ENCODE results near the gene NFKB1.
"Not testable (repeated sequence)": the region's sequence is repeated elsewhere in the genome, so short reads cannot be mapped to it uniquely, and the experiment has no call there.

NFKB1 gene

DNA sequence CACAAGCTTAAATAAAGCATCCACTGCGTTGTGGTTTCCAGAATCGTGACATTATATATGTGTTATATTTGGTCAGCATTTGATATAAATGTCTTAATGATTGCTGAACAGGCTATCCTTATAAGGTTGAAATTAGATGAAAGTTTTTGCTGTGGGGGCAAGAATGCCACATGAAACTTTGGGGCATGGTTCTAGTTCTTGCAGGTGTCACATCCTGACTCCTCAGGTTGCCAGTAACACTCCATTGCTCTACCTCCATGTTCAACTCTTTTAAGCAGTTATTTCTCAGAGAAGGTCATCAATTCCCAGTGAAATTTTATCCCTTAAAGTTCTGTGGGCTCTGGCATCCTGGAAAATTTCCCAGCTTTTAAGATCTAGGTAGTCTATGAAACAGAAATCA, 33.7 kb downstream of the NFKB1 start:
- DNase-seq: no peak

GRCh38 chr4:102535398-102536082, 34.4 kb downstream of the NFKB1 start:
- DNase-seq: no peak

DNA sequence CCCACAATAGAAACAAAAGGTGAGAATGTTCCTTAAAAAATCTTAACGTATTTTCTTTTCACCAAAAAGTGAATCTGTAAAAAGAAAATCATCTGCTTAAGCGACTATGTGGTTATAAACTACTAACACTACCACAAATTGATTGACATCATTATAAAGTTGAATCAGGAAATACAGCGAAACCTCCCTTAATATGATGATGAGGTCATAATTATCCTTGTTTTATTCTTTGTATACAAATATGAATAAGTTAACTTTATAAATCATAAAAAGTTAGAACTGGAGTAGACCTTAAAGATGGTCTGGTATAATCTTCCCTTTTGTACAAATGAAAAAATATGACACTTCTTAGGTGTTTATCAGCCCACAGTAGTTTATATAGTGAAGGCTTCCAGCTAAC, 35.6 kb downstream of the NFKB1 start:
- DNase-seq: no peak

GRCh38 chr4:102537269-102537668, 36.1 kb downstream of the NFKB1 start:
- no peak for DNase-seq

GRCh38 chr4:102541697-102542096, 40.5 kb downstream of the NFKB1 start:
- DNase-seq: no peak

- no peak for DNase-seq
These were observed 42.1 kb downstream of the NFKB1 start for GRCh38 chr4:102543030-102543928.

- no peak for DNase-seq
These were observed 45.5 kb downstream of the NFKB1 start for GRCh38 chr4:102546635-102547034.

DNA sequence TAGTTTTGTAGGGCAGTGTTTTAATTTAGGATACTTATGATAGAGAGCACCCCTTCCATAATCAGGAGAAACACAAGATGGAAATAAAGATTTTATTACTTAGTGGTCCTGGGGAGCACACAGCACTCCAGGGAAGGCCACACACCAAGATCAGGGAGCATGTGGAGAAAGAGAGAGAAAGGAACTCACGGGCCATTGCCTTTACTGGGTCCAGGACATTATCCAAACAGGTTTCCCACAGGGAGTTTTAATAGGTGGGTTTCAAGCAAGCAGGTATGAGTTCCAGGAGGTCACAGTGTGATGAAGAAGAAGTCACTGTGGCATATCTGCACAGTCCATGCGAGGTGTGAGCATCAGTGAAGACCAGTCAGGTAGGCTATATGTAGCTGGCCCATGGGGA, 46.8 kb downstream of the NFKB1 start:
- no peak for DNase-seq

DNA sequence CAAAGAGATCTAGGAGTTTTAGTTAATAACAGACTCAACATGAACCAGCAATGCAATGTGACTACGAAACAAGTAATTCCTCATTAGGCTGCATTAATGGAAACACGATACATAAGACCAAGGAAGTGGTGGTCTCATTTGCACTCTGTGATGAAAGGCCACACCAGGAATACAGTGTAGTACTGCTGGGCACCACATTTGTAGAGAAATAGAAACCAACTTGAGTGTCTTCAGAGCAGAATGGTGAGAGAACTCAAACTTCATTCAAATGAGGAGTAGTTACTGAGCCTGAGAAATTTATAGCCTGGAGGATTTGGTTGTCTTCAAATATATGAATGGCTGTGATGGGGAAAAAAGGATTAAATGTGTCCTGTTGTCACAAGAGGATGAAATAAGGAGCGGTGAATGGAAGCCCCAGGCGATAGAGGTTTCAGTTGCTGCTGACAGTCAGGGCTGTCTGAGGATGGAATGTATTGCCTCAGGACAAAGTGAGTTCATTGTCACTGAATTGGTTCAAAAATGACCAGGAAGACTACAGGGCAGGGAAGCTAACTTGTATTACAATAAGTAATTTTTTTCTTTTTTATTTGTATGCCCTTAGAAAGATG, 50.9 kb downstream of the NFKB1 start:
- no peak for DNase-seq

DNA sequence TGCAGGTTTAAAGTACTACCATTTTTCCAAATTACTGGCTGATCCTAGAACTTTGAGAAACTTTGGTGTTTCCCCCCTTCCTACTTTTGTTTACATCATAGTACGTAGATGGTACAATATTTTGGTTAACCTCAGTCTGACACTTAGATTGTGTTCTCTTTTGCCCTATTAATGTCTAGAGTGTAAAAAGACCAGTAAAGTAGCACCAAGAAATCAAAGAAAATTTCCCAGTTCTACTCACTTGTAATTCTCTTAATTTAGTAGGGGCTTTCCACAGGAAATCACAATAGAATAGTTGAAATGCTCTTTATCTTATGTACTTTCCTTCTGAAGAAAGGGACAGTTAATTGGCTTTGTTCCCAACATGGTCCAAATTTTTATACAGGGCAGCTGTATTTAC, 51.6 kb downstream of the NFKB1 start:
- DNase-seq: no peak

DNA sequence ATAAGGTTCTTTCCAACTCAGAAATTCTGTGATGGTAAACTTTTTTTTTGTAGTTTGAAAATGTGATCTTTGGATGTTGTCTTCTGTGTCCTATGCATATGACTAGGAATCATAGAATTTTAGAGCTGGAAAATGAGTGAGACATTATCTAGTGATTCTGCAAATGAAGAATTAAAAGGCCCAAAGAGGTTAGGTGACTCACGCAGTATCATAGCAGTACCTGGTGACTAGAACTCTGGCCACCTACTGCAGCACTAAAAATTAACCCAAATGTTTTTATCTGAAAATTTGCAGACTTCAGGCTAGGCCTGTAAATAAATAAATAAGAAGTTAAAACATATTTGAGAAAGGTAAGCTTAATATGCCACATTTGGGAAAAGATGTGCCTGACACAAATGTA, 52.8 kb downstream of the NFKB1 start:
- no peak for DNase-seq

GRCh38 chr4:102554482-102554881, 53.3 kb downstream of the NFKB1 start:
- DNase-seq: no peak

DNA sequence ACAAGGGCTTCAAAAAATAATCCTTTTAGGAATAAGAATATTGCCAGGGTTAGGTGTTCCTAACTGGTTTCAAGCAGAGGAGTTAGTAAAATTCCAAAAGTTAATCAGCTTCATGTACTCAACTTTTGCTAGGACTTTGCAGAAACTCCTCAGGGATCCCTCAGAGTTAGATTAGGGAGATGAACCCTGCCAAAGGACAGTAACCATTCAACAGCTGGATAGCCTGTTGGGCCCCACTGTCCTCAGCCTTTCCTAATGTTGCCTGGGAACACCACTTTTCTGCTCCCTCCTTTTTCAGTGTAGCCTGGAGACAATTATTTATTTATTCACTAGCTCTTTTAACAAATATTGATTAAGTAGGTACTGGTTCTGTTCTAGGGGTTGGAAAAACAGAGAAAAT, 53.8 kb downstream of the NFKB1 start:
- DNase-seq: no peak

DNA sequence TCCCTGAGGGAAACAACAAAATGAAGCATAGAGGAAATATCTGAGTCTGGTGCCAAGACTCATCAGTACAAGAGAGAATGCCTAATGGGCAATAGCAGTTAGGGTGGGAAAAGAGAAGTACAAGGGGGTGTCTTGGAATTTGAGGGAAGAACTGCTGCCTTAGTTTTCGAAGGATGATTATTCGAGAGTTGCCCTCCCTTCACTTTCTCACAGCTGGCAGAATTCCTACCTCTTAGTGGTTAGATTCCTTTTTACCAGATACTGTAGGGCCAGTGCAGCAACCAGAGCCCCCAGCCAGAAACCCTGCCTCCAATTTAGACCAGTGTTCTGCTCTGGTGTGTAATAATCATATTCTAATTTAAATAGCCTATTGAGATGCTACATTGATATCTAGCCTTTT, 56.5 kb downstream of the NFKB1 start:
- no peak for DNase-seq

- no peak for DNase-seq
These were observed 59.0 kb downstream of the NFKB1 start for GRCh38 chr4:102560115-102560514.

DNA sequence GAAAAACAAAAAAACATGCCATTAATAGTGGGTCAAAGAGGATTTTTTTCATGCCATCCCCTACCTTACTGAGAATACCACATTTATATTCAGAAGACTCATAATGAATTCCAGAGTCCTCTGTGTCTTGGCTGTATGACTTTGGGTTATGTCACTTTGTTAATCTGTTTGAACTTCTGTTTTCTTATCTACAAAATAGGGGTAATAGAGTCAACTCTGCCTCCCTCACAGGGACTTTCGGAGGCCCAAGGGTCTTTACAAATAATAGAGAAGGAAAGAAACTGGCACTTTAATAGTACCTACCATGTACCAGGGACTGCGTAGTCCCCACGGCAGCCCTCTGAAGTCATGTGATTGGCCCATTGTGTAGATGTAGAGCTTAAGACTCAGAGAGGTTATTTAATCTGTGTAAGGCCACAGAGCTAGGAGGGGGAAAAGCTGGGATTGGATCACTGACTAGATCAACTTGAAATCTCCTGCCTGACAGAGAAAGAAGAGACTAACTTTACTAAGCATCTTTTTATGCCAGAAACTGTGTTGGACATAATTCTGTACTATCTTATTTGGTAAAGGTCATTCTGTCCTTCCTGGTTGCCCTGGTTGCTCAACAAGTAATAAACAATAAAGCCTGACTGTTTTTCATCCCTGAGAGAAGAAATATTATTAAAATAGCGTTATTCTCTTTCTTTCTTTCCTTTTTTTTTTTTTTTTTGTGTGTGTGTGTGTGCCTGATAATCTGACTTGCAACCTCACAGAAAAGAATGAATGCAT, 59.6 kb downstream of the NFKB1 start:
- no peak for DNase-seq

DNA sequence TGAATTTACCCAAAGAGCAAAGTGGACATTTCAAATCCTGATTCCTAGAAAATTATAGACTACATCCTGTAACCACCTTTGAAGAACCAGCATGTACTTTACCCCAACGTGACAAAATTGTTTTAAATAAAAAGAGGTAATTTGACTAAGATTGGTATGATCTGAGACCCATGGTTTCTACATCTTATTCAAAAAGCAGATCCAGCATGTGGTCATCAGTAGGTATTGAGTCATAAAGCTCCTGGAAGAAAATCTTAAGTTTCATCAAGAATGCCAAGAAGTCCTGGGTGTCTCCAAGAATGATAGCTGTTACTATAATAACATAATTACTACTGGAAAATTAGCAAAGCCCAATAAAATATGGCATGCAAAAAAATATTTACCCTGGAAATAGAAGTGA, 61.8 kb downstream of the NFKB1 start:
- no peak for DNase-seq

DNA sequence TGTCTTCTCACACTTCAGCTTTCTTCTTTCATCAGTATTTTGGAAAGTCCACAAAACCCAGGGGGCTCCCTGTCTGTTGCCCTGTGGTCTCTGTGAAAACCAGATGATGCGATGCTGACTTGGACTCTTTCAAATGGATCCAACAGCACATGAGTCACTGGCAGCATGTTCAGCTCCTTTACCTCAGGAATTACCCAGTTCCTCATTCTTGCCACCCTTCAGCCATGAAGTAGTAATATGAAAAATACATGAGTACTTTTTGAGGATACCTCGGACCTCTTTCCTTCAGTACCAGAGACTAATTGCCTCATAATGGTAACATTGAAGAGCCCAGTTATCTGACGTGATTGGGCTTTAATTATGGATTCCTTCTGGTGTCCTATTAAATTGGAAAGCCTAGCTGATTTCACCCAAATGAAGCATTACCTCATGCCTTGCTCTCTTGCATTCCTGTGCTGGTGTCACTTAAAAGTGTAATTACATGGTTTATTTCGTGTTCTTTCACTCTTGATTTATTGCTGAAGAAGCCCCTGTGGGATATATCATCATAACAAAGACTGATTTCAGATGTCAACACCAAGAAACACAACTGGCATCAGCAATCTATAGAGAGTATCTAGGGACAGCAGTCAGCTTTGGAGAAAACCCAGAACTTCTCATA, 63.4 kb downstream of the NFKB1 start:
- DNase-seq: no peak

DNA sequence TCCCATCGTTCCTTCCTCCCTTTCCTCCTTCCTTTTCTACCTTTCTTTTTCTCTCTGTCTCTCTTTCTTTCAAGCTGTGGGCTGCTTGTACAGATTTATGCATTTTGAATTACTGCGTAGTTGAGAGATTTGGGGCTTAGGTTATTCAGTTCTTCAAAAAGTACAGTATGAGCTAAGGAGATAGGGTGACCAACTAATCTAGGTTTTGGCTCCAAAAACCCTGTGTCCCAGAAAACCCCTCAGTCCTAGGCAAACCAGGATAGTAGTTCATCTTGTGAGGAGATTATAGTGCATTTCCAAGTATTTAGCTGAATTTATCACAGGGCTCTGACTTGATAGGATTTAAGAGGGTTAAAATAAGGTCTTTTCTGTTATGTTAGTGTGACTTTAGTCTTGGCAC, 64.5 kb downstream of the NFKB1 start:
- DNase-seq: no peak

GRCh38 chr4:102566426-102566825, 65.3 kb downstream of the NFKB1 start:
- no peak for DNase-seq

DNA sequence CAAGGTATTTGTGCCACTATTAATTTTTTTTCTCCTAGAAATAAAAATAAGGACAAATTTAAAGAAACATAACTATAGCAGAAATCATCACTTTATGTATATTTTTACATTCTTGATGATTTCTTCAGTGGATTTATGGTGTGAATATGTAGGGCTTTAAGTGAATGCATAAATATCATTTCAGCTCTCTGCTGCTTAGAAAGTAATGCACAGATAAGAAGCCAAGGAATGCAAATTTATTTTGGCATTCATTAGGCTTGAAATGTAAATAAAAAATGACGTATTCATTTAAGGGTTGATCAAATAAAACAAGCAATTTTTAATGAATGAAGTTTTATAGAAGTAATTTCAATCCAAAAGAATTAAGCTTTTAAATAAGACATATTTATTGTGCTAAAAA, 66.3 kb downstream of the NFKB1 start:
- DNase-seq: no peak

GRCh38 chr4:102569200-102569599, 68.0 kb downstream of the NFKB1 start:
- DNase-seq: no peak

- not testable (repeated sequence) for DNase-seq
These were observed 69.1 kb downstream of the NFKB1 start for GRCh38 chr4:102570211-102570610.

All from NCI-H748 treated with DMSO at 0.1 percent for 48 hours (cell line).